NCI-H1105 (cell line): ENCODE measurements around the gene TMPRSS11F.

Experiments
- DNase-seq: peaks from one replicate; lab custom pipeline; 2025; lab: John Stamatoyannopoulos, UW

The TMPRSS11F gene

GRCh38 chr4:68077301-68077700 lies 52.4 kb downstream of the TMPRSS11F start:
- no peak for DNase-seq

- no peak for DNase-seq
These were observed 53.5 kb downstream of the TMPRSS11F start for GRCh38 chr4:68076194-68076593.

- no peak for DNase-seq
These were observed 55.3 kb downstream of the TMPRSS11F start for GRCh38 chr4:68074397-68074796.

GRCh38 chr4:68070302-68070701 lies 59.4 kb downstream of the TMPRSS11F start:
- no peak for DNase-seq

- DNase-seq, result no peak
These were observed 67.2 kb downstream of the TMPRSS11F start for GRCh38 chr4:68062501-68062900.

- no peak for DNase-seq
These were observed 91.4 kb downstream of the TMPRSS11F start for GRCh38 chr4:68038272-68038671.

- no peak for DNase-seq
These were observed 108.5 kb downstream of the TMPRSS11F start for GRCh38 chr4:68021185-68021584.

- no peak for DNase-seq
These were observed 118.0 kb downstream of the TMPRSS11F start for GRCh38 chr4:68011684-68012083.
